Thyroid gland (tissue), 4 donors: ENCODE measurements around the gene GAD1. TPM values are rescaled to one million over a fixed set of nuclear protein-coding genes. Genes with fewer than 3 reads are reported as not detected.
A peak's percentile ranks its signal among the peaks of the same experiment; 100 is the strongest.

ENCODE experiments used
- DNase-seq, 2 donors: peaks; one replicate each; pipeline ENCODE4 v3.0.0-alpha.2; 2019
- H3K27ac ChIP-seq, 3 donors: fragments of 200-600 bp; sonication (generic); 1 replicate in 2 of 3; 2 replicates in 1 of 3; pipeline ENCODE4 v1.5.1; 2016 to 2019; ENCODE audit warnings: mild to moderate bottlenecking in 1 of 3, moderate library complexity in 1 of 3
- H3K27me3 ChIP-seq: fragments of 200-600 bp; sonication (generic); one replicate; pipeline ENCODE4 v1.5.1; 2019
- H3K36me3 ChIP-seq, 2 donors: fragments of 200-600 bp; sonication (generic); one replicate each; pipeline ENCODE4 v1.5.1; 2016 to 2019
- H3K4me1 ChIP-seq, 2 donors: fragments of 200-600 bp; sonication (generic); one replicate each; pipeline ENCODE4 v1.5.1; 2017 to 2019
- H3K4me3 ChIP-seq, 3 donors: fragments of 200-600 bp; sonication (generic); replicated peaks in 1 of 3; 1 replicate in 2 of 3; 2 replicates in 1 of 3; pipeline ENCODE4 v1.5.1; 2016; ENCODE audit warnings: mild to moderate bottlenecking in 1 of 3
- H3K9me3 ChIP-seq: fragments of 200-600 bp; sonication (generic); one replicate; pipeline ENCODE4 v1.5.1; 2017
- POLR2A ChIP-seq, 2 donors: fragments of 450-650 bp; IDR thresholded peaks; one replicate each; pipeline ENCODE4 v1.6.1; 2017; ENCODE audit warnings: antibody characterized with exemption in 2 of 2, mild to moderate bottlenecking in 2 of 2, moderate library complexity in 1 of 2
- WGBS, 2 donors: methylation state at CpG; one replicate each; pipeline ENCODE4 v1.1.5; 2017; 5-methylcytosine and 5-hydroxymethylcytosine counted together
- intact Hi-C: fragments of 100-400 bp; cut with DNase I; formaldehyde crosslinking; loops from one replicate; pipeline ENCODE4 v1.15.1; 2023
- total RNA-seq, 4 donors: library from RNA; depleted of rRNA; stranded (reverse); fragments of >200 nt; gene quantifications; one replicate each; pipeline ENCODE4 v1.2.3, GENCODE V29; 2016
- TF ChIP-seq, protein P1 (sequence below), 6 experiments: fragments of 200-600 bp in 3 of 6; fragments of 450-650 bp in 3 of 6; sonication (generic) in 3 of 6; IDR thresholded peaks; one replicate each; pipeline ENCODE4 v1.5.1; 2016 to 2019; ENCODE audit warnings: antibody characterized with exemption in 6 of 6, mild to moderate bottlenecking in 2 of 6, inconsistent platforms in 1 of 6, moderate library complexity in 1 of 6

Gene GAD1
- total RNA-seq, 4 donors from 2014 or later, result 0.11 to 0.94 (median 0.46) TPM

DNA sequence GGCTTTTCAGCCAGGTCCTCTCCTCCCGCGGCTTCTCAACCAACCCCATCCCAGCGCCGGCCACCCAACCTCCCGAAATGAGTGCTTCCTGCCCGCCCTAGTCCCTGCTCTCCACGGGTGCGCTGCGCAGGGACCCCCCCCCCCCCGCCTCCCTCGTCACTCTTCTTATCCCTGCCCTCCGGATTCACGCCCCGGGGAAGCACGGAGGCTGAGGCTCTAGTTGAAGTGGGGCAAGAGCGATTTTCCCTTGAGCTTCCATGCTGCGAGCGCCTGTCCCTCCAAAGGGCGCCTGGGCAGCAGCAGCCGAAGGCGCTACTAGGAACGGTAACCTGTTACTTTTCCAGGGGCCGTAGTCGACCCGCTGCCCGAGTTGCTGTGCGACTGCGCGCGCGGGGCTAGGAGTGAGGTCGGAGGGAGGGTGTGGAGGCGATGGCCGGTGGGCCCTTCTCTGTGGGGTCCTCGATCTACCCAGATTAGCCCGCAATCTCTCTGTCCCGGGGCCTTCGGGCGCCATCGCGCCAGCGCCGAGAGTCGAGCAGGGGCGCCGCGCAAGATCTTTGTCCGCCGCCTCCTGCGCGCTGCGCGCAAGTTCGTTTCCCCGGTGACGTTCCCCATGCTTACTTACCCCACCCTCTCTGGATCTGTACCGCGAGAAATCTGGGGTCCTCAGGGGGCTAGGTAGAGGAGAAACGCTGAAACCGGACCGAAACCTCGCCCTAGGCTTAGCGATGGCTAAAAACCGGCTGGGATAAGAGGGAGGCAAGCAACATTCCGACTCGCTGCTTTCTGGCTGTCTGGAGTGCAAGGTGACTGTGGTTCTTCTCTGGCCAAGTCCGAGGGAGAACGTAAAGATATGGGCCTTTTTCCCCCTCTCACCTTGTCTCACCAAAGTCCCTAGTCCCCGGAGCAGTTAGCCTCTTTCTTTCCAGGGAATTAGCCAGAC lies 677 bp downstream of the GAD1 start:
- no peak for TF ChIP-seq POLR2A (IDR thresholded peaks at IDR 0.05)
- TF ChIP-seq, protein P1, sequence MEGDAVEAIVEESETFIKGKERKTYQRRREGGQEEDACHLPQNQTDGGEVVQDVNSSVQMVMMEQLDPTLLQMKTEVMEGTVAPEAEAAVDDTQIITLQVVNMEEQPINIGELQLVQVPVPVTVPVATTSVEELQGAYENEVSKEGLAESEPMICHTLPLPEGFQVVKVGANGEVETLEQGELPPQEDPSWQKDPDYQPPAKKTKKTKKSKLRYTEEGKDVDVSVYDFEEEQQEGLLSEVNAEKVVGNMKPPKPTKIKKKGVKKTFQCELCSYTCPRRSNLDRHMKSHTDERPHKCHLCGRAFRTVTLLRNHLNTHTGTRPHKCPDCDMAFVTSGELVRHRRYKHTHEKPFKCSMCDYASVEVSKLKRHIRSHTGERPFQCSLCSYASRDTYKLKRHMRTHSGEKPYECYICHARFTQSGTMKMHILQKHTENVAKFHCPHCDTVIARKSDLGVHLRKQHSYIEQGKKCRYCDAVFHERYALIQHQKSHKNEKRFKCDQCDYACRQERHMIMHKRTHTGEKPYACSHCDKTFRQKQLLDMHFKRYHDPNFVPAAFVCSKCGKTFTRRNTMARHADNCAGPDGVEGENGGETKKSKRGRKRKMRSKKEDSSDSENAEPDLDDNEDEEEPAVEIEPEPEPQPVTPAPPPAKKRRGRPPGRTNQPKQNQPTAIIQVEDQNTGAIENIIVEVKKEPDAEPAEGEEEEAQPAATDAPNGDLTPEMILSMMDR (IDR thresholded peaks at IDR 0.05), result no peak
- Histone ChIP-seq H3K27me3 (peaks cover 59% of the 10 kb centered on the region), H3K36me3 (no peaks in the 10 kb centered on the region), H3K9me3 (no peaks in the 10 kb centered on the region), H3K27ac (no peak overlapping the region), H3K4me1 (peaks cover 60 to 75% of the 10 kb centered on the region in 2 donors), H3K4me3 (peak overlapping the region in 2 of 3 donors; percentile 1 to 32)
- DNase-seq, result no peak
- 1 to 4% methylated on average over 24 to 55 of the region's 69 CpGs for WGBS, 2 donors
- intact Hi-C loops, result loop anchor here (5.0 kb wide), 1 partner anchor 410 kb away; no protein-coding TSS in a partner anchor

DNA sequence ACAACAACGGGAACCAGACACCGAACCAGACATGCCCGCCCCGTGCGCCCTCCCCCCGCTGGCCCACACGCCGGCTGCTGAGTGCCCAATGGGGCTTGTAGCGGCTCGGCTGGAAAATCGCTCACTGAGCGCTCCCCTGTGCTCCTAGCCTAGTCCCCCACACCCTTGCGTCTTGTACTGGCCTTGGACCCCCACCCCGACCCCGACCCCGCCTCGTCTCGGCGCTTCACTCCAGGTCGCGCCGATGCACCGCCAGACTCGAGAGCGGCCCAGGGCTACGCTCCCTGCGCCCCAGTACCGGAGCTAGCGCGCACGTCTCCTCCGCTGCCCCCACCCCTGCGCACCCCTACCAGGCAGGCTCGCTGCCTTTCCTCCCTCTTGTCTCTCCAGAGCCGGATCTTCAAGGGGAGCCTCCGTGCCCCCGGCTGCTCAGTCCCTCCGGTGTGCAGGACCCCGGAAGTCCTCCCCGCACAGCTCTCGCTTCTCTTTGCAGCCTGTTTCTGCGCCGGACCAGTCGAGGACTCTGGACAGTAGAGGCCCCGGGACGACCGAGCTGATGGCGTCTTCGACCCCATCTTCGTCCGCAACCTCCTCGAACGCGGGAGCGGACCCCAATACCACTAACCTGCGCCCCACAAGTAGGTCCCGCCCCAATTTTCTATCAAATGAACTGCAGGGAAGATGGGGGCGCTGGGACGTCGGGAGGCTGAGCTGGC lies 1.5 kb downstream of the GAD1 start:
- 0 to 4% methylated on average over 25 to 35 of the region's 60 CpGs for WGBS, 2 donors
- H3K4me1 ChIP-seq, result peaks cover 65 to 83% of the 10 kb centered on the region in 2 donors
- H3K9me3 ChIP-seq, result no peaks in the 10 kb centered on the region
- no peak overlapping the region for H3K27ac ChIP-seq
- DNase-seq, result no peak
- no peaks in the 10 kb centered on the region for H3K36me3 ChIP-seq
- intact Hi-C loops, result loop anchor here (5.0 kb wide), 1 partner anchor 411 kb away; no protein-coding TSS in a partner anchor
- H3K27me3 ChIP-seq, result peaks cover 59% of the 10 kb centered on the region
- TF ChIP-seq, protein P1 (IDR thresholded peaks at IDR 0.05), result no peak
- no peak for TF ChIP-seq POLR2A (IDR thresholded peaks at IDR 0.05)
- H3K4me3 ChIP-seq, result peak overlapping the region in 1 of 3 donors; percentile 32

DNA sequence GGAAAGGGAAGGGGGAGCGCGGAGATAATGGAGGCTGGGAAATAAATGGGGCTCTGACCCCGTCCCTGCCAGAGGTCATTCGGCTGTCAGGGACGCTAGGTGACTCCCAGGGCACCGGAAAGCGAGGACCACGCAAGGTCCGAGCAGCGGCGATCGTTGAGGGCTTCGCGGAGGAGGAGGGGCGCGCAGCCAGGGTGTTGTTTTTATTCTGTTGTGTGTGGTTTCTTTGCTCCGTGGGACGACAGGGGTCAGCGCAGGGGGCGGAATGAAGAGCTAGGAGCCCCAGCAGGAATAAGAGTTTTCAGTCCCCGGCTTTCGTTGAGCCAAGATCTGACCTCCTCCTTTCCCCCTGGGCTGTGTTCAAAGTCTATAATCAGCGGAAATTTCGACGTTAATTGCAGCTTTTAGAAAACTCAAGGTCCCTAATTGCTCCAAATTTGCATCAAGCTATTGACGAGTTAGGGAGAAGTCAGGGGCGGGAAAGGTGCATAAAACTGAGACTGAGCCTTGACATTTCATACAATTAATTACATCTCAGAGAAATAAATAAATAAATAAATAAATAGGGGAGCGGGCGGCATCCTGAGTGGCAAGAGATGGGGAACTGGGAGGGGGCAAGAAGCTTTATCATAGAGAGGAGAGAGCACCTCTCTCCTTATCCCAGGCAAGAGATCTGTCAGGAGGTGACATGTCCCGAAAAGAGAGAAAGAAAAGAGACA lies 2.2 kb downstream of the GAD1 start:
- Histone ChIP-seq H3K36me3 (no peaks in the 10 kb centered on the region), H3K27ac (no peak overlapping the region), H3K9me3 (no peaks in the 10 kb centered on the region), H3K27me3 (peaks cover 52% of the 10 kb centered on the region), H3K4me3 (no peak overlapping the region), H3K4me1 (peaks cover 65 to 84% of the 10 kb centered on the region in 2 donors)
- no peak for DNase-seq
- 6 to 8% methylated on average over 25 to 28 of the region's 30 CpGs for WGBS, 2 donors
- intact Hi-C loops, result loop anchor here (5.0 kb wide), 1 partner anchor 412 kb away; no protein-coding TSS in a partner anchor
- TF ChIP-seq POLR2A (IDR thresholded peaks at IDR 0.05), result no peak
- TF ChIP-seq, protein P1 (IDR thresholded peaks at IDR 0.05), result no peak

DNA sequence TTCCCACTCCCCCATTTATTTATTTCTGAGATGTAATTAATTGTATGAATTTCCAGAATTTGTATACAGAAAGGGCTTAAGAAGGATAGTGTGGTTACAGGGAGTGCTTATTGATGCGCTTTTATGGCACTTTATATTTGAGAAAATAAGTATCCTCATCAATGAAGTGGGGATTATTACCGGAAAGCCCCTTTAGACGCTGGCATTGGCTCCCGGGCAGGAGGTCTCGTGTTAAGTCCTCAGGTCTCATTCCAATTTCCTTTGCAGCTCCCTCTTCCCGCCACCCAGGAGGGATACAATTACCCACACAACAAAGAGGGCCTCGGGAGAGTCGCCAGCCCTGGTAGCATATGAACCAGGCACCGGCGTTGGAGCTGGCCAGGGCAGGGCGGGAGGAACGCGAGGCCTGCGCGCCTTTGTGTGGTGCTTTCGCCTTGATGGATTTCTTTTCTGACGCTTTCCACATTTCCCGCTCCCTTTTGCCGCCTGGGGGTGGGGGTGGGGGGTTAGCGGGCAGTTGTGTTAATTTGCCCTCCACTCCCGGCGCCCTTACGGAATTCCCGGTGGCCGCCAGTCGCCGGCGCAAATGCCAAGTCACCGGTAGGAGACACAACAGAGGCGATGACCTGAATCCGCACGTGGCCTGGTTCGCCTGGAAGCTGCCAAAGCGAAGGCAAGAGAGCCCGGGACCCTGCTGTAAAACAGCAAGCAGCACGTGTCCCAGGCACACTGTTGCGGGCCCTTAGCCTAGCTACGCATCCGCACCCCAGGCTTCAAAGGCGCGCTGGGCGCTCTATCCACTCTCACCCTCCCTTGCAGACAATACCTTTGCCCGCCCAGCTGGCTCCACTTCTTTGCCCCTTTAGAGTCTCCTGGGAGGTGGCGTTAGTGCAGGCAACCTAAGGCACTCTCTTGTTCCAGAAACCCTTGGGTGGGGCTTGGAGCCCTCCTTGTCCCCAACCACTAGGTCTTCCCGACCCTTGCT lies 3.3 kb downstream of the GAD1 start:
- TF ChIP-seq POLR2A (IDR thresholded peaks at IDR 0.05), result no peak
- H3K4me3 ChIP-seq, result no peak overlapping the region
- 16% methylated on average over 31 to 45 of the region's 45 CpGs for WGBS, 2 donors
- H3K36me3 ChIP-seq, result no peaks in the 10 kb centered on the region
- peaks cover 44% of the 10 kb centered on the region for H3K27me3 ChIP-seq
- intact Hi-C loops, result loop anchor here (5.0 kb wide), 1 partner anchor 413 kb away; no protein-coding TSS in a partner anchor
- peak; percentile 25 to 40 for DNase-seq
- H3K27ac ChIP-seq, result no peak overlapping the region
- H3K9me3 ChIP-seq, result no peaks in the 10 kb centered on the region
- H3K4me1 ChIP-seq, result peaks cover 65 to 82% of the 10 kb centered on the region in 2 donors
